C4-2B (cell line): ENCODE data around the gene MATR3.

ENCODE experiments used
- ZFX ChIP-seq: fragments of 450-650 bp; IDR thresholded peaks from 2 replicates; pipeline ENCODE4 v1.6.1; 2017
- TF ChIP-seq, protein P1 (sequence below): fragments of 450-650 bp; conservative IDR thresholded peaks from 2 replicates; pipeline ENCODE4 v1.5.1; 2017; ENCODE audit warnings: mild to moderate bottlenecking

DNA sequence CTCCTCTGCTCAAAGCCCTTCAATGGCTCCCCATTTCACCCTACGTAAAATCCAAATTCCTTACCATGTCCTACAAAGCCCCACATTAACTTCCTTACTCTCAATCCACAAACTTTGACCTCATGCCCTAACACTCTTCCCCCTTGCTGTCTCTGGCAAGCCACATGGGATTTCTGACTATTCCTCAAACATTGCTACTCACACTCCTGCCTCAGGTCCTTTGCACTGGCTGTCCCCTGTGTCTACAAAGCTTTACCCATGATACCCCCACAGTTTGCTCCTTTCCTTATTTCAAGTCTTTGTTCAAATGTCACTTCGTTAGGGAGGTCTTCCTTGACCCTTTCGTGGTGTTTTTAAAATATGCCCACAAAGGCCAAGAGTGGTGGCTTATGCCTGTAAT lies 40.4 kb upstream of the MATR3 start:
- TF ChIP-seq, protein P1, sequence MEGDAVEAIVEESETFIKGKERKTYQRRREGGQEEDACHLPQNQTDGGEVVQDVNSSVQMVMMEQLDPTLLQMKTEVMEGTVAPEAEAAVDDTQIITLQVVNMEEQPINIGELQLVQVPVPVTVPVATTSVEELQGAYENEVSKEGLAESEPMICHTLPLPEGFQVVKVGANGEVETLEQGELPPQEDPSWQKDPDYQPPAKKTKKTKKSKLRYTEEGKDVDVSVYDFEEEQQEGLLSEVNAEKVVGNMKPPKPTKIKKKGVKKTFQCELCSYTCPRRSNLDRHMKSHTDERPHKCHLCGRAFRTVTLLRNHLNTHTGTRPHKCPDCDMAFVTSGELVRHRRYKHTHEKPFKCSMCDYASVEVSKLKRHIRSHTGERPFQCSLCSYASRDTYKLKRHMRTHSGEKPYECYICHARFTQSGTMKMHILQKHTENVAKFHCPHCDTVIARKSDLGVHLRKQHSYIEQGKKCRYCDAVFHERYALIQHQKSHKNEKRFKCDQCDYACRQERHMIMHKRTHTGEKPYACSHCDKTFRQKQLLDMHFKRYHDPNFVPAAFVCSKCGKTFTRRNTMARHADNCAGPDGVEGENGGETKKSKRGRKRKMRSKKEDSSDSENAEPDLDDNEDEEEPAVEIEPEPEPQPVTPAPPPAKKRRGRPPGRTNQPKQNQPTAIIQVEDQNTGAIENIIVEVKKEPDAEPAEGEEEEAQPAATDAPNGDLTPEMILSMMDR: no peak
- no peak for TF ChIP-seq ZFX
